Endothelial cell of umbilical vein (primary cell): ENCODE measurements around the gene PPME1. TPM values are rescaled to one million over a fixed set of nuclear protein-coding genes. Genes with fewer than 3 reads are reported as not detected.

Experiments
- BruUV-seq: library from RNA; stranded (reverse); fragments of 400-500 nt; replicated peaks from 2 replicates; lab custom pipeline; 2021; lab: Mats Ljungman, UMichigan
- CTCF ChIA-PET: fragments of 300-600, 350-600 bp; sonication (Branson Sonifier 250); formaldehyde crosslinking; loops from one replicate; lab custom pipeline; 2021; ENCODE audit warnings: antibody characterized with exemption, inconsistent platforms; lab: Charles Lee
- POLR2A ChIA-PET: fragments of 300-600, 350-600 bp; sonication (Branson Sonifier 250); formaldehyde crosslinking; loops from one replicate; lab custom pipeline; 2021; ENCODE audit warnings: antibody characterized with exemption, inconsistent platforms; lab: Charles Lee
- DNase-seq: peaks from one replicate; pipeline ENCODE4 v3.0.0-alpha.2; 2011; ENCODE audit warnings: low read depth, low spot score
- FAIRE-seq: peaks from 2 replicates; lab custom pipeline; 2011; peaks lifted over from hg19 to GRCh38; lab: Jason Lieb, UNC
- H2AFZ ChIP-seq: 2 replicates; pipeline ENCODE4 v1.6.0; 2012; ENCODE audit warnings: low read depth, low read length, control low read depth, inconsistent platforms
- H3K27ac ChIP-seq: 2 replicates; pipeline ENCODE4 v1.5.1; 2011; ENCODE audit warnings: low read depth, mild to moderate bottlenecking, control low read depth, low read length, moderate library complexity; ENCODE audit not compliant: insufficient read depth
- H3K27me3 ChIP-seq, 2 experiments: 2 replicates each; pipeline versions ENCODE4 v1.6.0 to v1.6.1; 2011; ENCODE audit warnings: low read length in 2 of 2, mixed read lengths in 1 of 2; ENCODE audit not compliant: control insufficient read depth in 2 of 2, insufficient read depth in 2 of 2
- H3K36me3 ChIP-seq, 2 experiments: 2 replicates in 1 of 2; 3 replicates in 1 of 2; pipeline ENCODE4 v1.5.1; 2011; ENCODE audit warnings: low read length in 2 of 2, mild to moderate bottlenecking in 1 of 2, moderate library complexity in 1 of 2; ENCODE audit not compliant: control insufficient read depth in 2 of 2, insufficient read depth in 2 of 2; ENCODE audit errors: extremely low read depth in 1 of 2
- H3K4me1 ChIP-seq: 3 replicates; pipeline ENCODE4 v1.5.1; 2011; ENCODE audit warnings: mild to moderate bottlenecking, low read length; ENCODE audit not compliant: control insufficient read depth, insufficient read depth; ENCODE audit errors: extremely low read depth
- H3K4me2 ChIP-seq: 2 replicates; pipeline ENCODE4 v1.6.1; 2011; ENCODE audit warnings: low read length, control low read depth, mixed read lengths; ENCODE audit not compliant: insufficient read depth
- H3K4me3 ChIP-seq, 3 experiments: fragments of 200-600 bp in 1 of 3; sonication (generic), shearing (Covaris generic) in 1 of 3; replicated peaks in 1 of 3; 2 replicates each; pipeline ENCODE4 v1.5.1; 2011 to 2016; ENCODE audit warnings: control low read depth in 3 of 3, low read length in 3 of 3, mild to moderate bottlenecking in 2 of 3, inconsistent platforms in 1 of 3, low read depth in 1 of 3, moderate library complexity in 1 of 3; ENCODE audit not compliant: insufficient read depth in 1 of 3
- H3K79me2 ChIP-seq: 2 replicates; pipeline ENCODE4 v1.6.0; 2012; ENCODE audit warnings: low read length, inconsistent platforms; ENCODE audit not compliant: control insufficient read depth, insufficient read depth
- H3K9ac ChIP-seq: replicated peaks from 2 replicates; pipeline ENCODE3; 2011; ENCODE audit warnings: low read length, control low read depth; ENCODE audit not compliant: insufficient read depth; ENCODE audit errors: extremely low read depth
- H3K9me1 ChIP-seq: replicated peaks from 3 replicates; pipeline ENCODE4 v1.6.0; 2011; ENCODE audit warnings: mild to moderate bottlenecking, low read length; ENCODE audit not compliant: control insufficient read depth, insufficient read depth; ENCODE audit errors: extremely low read depth
- H3K9me3 ChIP-seq: replicated peaks from 2 replicates; pipeline ENCODE4 v1.5.1; 2012; ENCODE audit warnings: low read length, inconsistent platforms; ENCODE audit not compliant: control insufficient read depth, insufficient read depth
- H4K20me1 ChIP-seq: replicated peaks from 2 replicates; pipeline ENCODE3; 2011; ENCODE audit warnings: mild to moderate bottlenecking, low read length; ENCODE audit not compliant: control insufficient read depth, insufficient read depth; ENCODE audit errors: extremely low read depth
- EZH2 ChIP-seq: IDR thresholded peaks from 2 replicates; pipeline ENCODE4 v1.6.1; 2012; ENCODE audit warnings: borderline replicate concordance, low read depth, mild to moderate bottlenecking, moderate library complexity, low read length, inconsistent platforms; ENCODE audit not compliant: severe bottlenecking
- FOS ChIP-seq: IDR thresholded peaks from 2 replicates; pipeline ENCODE4 v1.6.1; 2011; ENCODE audit warnings: mild to moderate bottlenecking, low read length, moderate library complexity, borderline replicate concordance; ENCODE audit not compliant: insufficient read depth
- GATA2 ChIP-seq: IDR thresholded peaks from 2 replicates; pipeline ENCODE4 v1.7.0; 2011; ENCODE audit warnings: low read depth, mild to moderate bottlenecking, moderate library complexity, mixed read lengths, low read length; ENCODE audit not compliant: insufficient read length, insufficient read depth
- JUN ChIP-seq: IDR thresholded peaks from 2 replicates; pipeline ENCODE4 v1.6.1; 2011; ENCODE audit warnings: borderline replicate concordance, low read depth; ENCODE audit not compliant: insufficient read length, insufficient read depth
- MYC ChIP-seq: IDR thresholded peaks from one replicate; pipeline ENCODE4 v1.6.1; 2011; ENCODE audit warnings: mild to moderate bottlenecking, low read depth, low read length
- POLR2A ChIP-seq: IDR thresholded peaks from 2 replicates; pipeline ENCODE4 v1.6.1; 2012; ENCODE audit warnings: low read depth, mild to moderate bottlenecking, control low read depth, low read length
- POLR2AphosphoS5 ChIP-seq: IDR thresholded peaks from 2 replicates; pipeline ENCODE4 v1.6.1; 2012; ENCODE audit warnings: low read depth, mild to moderate bottlenecking, control low read depth, low read length, moderate library complexity; ENCODE audit not compliant: insufficient read depth
- dilution Hi-C: fragments of 300-500 bp; cut with MboI; formaldehyde crosslinking; loops from one replicate; pipeline ENCODE4 v1.15.0; 2019; ENCODE audit warnings: low sequenced_read_pairs; ENCODE audit not compliant: extremely low pct_ligation_motif_present
- intact Hi-C: fragments of 100-400 bp; cut with micrococcal nuclease; formaldehyde crosslinking; loops from one replicate; pipeline ENCODE4 v1.10.0; 2022
- polyA plus RNA-seq, 4 experiments: library from polyadenylated mRNA; depleted of rRNA in 3 of 4; stranded (reverse) in 3 of 4; unstranded in 1 of 4; fragments of >200 nt; gene quantifications; 2 replicates each; pipeline versions ENCODE4 v1.2.1 to v1.2.3, GENCODE V29; 2011 to 2012; ENCODE audit warnings: missing spikeins in 1 of 4
- total RNA-seq: library from RNA; stranded (reverse); gene quantifications from 2 replicates; pipeline ENCODE4 v1.2.3, GENCODE V29; 2021
- TF ChIP-seq, protein P1 (sequence below), 2 donors: IDR thresholded peaks; 1 replicate in 1 of 2; 2 replicates in 1 of 2; pipeline ENCODE4 v1.5.1; 2011; ENCODE audit warnings: low read length in 2 of 2, mild to moderate bottlenecking in 2 of 2, moderate library complexity in 2 of 2, control low read depth in 1 of 2, inconsistent platforms in 1 of 2, low read depth in 1 of 2; ENCODE audit not compliant: insufficient read depth in 1 of 2; ENCODE audit errors: extremely low read depth in 1 of 2
- TF ChIP-seq, protein P2 (sequence below): IDR thresholded peaks from 2 replicates; pipeline ENCODE4 v1.6.1; 2011; ENCODE audit not compliant: insufficient read depth, insufficient read length

Gene PPME1
- total and polyA plus RNA-seq, 2 donors (not counting 3 experiments of a cell fraction or from before 2014, with no cell fraction given) = 37.2 to 49.9 TPM

DNA sequence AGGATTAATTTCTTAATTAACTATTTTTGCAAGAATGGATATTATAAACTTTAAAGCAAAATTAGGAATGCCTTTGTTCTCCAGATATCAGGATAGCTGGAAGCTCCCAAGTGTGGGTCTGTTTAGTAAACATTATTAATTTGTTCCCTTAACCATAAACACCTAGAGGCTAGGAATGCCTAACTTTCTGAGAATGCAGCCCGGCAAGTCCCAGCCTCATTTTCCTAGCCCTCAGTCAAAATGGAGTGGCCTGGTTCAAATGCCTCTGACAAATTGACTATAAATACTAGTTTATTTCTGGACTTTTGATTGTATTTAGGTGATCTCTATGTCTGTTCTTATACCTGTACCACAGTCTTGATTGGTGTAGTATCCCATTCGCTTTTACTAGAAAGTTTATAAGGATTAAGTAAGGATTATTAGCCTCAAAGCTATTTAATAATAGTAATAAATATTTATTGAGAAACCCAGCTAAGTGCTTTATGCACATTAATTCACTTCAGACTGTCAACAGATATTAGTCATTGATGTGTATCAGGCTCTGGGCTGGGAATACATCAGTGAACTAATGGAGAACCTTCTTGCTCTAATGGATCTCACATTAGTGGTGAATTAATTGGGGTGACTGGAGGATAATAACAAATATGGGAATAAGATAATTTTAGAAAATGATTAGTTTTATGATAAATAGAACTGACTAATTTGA is 25.8 kb downstream of the PPME1 start:
- TF ChIP-seq POLR2A (no peak), JUN (no peak), EZH2 (no peak), MYC (no peak), POLR2AphosphoS5 (no peak), FOS (no peak), GATA2 (no peak)
- TF ChIP-seq, protein P1, sequence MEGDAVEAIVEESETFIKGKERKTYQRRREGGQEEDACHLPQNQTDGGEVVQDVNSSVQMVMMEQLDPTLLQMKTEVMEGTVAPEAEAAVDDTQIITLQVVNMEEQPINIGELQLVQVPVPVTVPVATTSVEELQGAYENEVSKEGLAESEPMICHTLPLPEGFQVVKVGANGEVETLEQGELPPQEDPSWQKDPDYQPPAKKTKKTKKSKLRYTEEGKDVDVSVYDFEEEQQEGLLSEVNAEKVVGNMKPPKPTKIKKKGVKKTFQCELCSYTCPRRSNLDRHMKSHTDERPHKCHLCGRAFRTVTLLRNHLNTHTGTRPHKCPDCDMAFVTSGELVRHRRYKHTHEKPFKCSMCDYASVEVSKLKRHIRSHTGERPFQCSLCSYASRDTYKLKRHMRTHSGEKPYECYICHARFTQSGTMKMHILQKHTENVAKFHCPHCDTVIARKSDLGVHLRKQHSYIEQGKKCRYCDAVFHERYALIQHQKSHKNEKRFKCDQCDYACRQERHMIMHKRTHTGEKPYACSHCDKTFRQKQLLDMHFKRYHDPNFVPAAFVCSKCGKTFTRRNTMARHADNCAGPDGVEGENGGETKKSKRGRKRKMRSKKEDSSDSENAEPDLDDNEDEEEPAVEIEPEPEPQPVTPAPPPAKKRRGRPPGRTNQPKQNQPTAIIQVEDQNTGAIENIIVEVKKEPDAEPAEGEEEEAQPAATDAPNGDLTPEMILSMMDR (IDR thresholded peaks at IDR 0.05; ENCODE audit: extremely low read depth in 1 of 2, insufficient read depth in 1 of 2, low read depth in 1 of 2, low read length in 2 of 2) = no peak
- TF ChIP-seq, protein P2, sequence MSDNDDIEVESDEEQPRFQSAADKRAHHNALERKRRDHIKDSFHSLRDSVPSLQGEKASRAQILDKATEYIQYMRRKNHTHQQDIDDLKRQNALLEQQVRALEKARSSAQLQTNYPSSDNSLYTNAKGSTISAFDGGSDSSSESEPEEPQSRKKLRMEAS = no peak
- Histone ChIP-seq H3K4me1 (peaks cover 10% of the 10 kb centered on the region), H4K20me1 (no peaks in the 10 kb centered on the region), H3K9me1 (no peaks in the 10 kb centered on the region), H3K9me3 (no peaks in the 10 kb centered on the region), H3K4me2 (no peak overlapping the region), H2AFZ (no peak overlapping the region), H3K36me3 (no peaks in the 10 kb centered on the region), H3K27ac (no peak overlapping the region), H3K79me2 (no peaks in the 10 kb centered on the region), H3K9ac (no peak overlapping the region), H3K27me3 (no peaks in the 10 kb centered on the region), H3K4me3 (no peak overlapping the region)
- intact Hi-C loops (no loop called here), dilution Hi-C loops (no loop called here)
- CTCF ChIA-PET = no interaction called here
- no TSS peak for BruUV-seq
- DNase-seq (no peak), FAIRE-seq (no peak)
- POLR2A ChIA-PET = no interaction called here
